Dedifferentiated amniotic fluid mesenchymal stem cell (primary cell): ENCODE measurements around the gene NKAIN4.
A peak's percentile ranks its signal among the peaks of the same experiment; 100 is the strongest.
"Not testable (repeated sequence)": the region's sequence is repeated elsewhere in the genome, so short reads cannot be mapped to it uniquely, and the experiment has no call there.

Experiments
- DNase-seq: peaks from one replicate; pipeline ENCODE4 v3.0.0-alpha.2; 2016; ENCODE audit errors: extremely low spot score

The NKAIN4 gene

GRCh38 chr20:63236116-63236837 is 18.0 kb downstream of the NKAIN4 start:
- no peak for DNase-seq

- no peak for DNase-seq
These were observed 18.8 kb downstream of the NKAIN4 start, which contains the start of gene BIRC7 for GRCh38 chr20:63235399-63235983. Gene BIRC7 (plus strand): TSS chr20:63235905. CDS start chr20:63236097, 192 bp downstream.

GRCh38 chr20:63234693-63235398 is 19.4 kb downstream of the NKAIN4 start:
- no peak for DNase-seq

- DNase-seq: no peak
These were observed 20.3 kb downstream of the NKAIN4 start for GRCh38 chr20:63233924-63234323.

- DNase-seq: no peak
These were observed 21.3 kb downstream of the NKAIN4 start for GRCh38 chr20:63233061-63233344.

- peak; percentile 32 for DNase-seq
These were observed 21.8 kb downstream of the NKAIN4 start for GRCh38 chr20:63232235-63233060.

- peak; percentile 33 for DNase-seq
These were observed 23.4 kb downstream of the NKAIN4 start for GRCh38 chr20:63230800-63231268.

- DNase-seq: no peak
These were observed 25.5 kb downstream of the NKAIN4 start for GRCh38 chr20:63228806-63229205.

GRCh38 chr20:63227260-63227659 is 27.0 kb downstream of the NKAIN4 start:
- no peak for DNase-seq

- DNase-seq: no peak
These were observed 28.0 kb downstream of the NKAIN4 start for GRCh38 chr20:63226042-63226943.

- DNase-seq: no peak
These were observed 29.2 kb downstream of the NKAIN4 start for GRCh38 chr20:63225082-63225454.

- DNase-seq: no peak
These were observed 29.7 kb downstream of the NKAIN4 start for GRCh38 chr20:63224412-63225081.

- DNase-seq: no peak
These were observed 30.4 kb downstream of the NKAIN4 start for GRCh38 chr20:63223826-63224207.

GRCh38 chr20:63223121-63223825 is 31.0 kb downstream of the NKAIN4 start:
- peak; percentile 52 for DNase-seq

- no peak for DNase-seq
These were observed 31.7 kb downstream of the NKAIN4 start for GRCh38 chr20:63222541-63222940.

GRCh38 chr20:63221400-63222053 is 32.7 kb downstream of the NKAIN4 start:
- not testable (repeated sequence) for DNase-seq

- no peak for DNase-seq
These were observed 33.4 kb downstream of the NKAIN4 start for GRCh38 chr20:63220696-63221399.

GRCh38 chr20:63219866-63220521 is 34.3 kb downstream of the NKAIN4 start:
- DNase-seq: no peak
